ENCODE results near the gene PRR15L.
"Not testable (repeated sequence)": the region's sequence is repeated elsewhere in the genome, so short reads cannot be mapped to it uniquely, and the experiment has no call there.

The PRR15L gene

GRCh38 chr17:47935468-47935867 is 22.2 kb downstream of the PRR15L start:
- DNase-seq (ENCODE audit: low spot score), result not testable (repeated sequence)

GRCh38 chr17:47934856-47935255 is 22.8 kb downstream of the PRR15L start:
- DNase-seq (ENCODE audit: low spot score), result no peak

- DNase-seq (ENCODE audit: low spot score), result no peak
These were observed 25.8 kb downstream of the PRR15L start for GRCh38 chr17:47931848-47932247.

GRCh38 chr17:47929218-47930000 is 28.3 kb downstream of the PRR15L start:
- no peak for DNase-seq (ENCODE audit: low spot score)

GRCh38 chr17:47928415-47928814 is 29.3 kb downstream of the PRR15L start:
- DNase-seq (ENCODE audit: low spot score), result no peak

GRCh38 chr17:47927821-47928400 is 29.8 kb downstream of the PRR15L start:
- DNase-seq (ENCODE audit: low spot score), result no peak

GRCh38 chr17:47925678-47925988 is 32.0 kb downstream of the PRR15L start:
- no peak for DNase-seq (ENCODE audit: low spot score)

GRCh38 chr17:47924785-47925677 is 32.7 kb downstream of the PRR15L start:
- DNase-seq (ENCODE audit: low spot score), result no peak

GRCh38 chr17:47919889-47920288 is 37.8 kb downstream of the PRR15L start:
- not testable (repeated sequence) for DNase-seq (ENCODE audit: low spot score)

- no peak for DNase-seq (ENCODE audit: low spot score)
These were observed 38.7 kb downstream of the PRR15L start for GRCh38 chr17:47918991-47919390.

GRCh38 chr17:47918006-47918405 is 39.7 kb downstream of the PRR15L start:
- DNase-seq (ENCODE audit: low spot score), result no peak

GRCh38 chr17:47917581-47917980 is 40.1 kb downstream of the PRR15L start:
- no peak for DNase-seq (ENCODE audit: low spot score)

- no peak for DNase-seq (ENCODE audit: low spot score)
These were observed 41.0 kb downstream of the PRR15L start for GRCh38 chr17:47916489-47917208.

GRCh38 chr17:47915776-47916398 is 41.8 kb downstream of the PRR15L start:
- DNase-seq (ENCODE audit: low spot score), result no peak

- DNase-seq (ENCODE audit: low spot score), result no peak
These were observed 43.3 kb downstream of the PRR15L start for GRCh38 chr17:47914306-47914948.

GRCh38 chr17:47913050-47913449 is 44.6 kb downstream of the PRR15L start:
- no peak for DNase-seq (ENCODE audit: low spot score)

- DNase-seq (ENCODE audit: low spot score), result no peak
These were observed 49.6 kb downstream of the PRR15L start for GRCh38 chr17:47907932-47908562.

- no peak for DNase-seq (ENCODE audit: low spot score)
These were observed 51.2 kb downstream of the PRR15L start for GRCh38 chr17:47906443-47906842.

GRCh38 chr17:47905221-47905733 is 52.4 kb downstream of the PRR15L start:
- no peak for DNase-seq (ENCODE audit: low spot score)

GRCh38 chr17:47902039-47902744 is 55.5 kb downstream of the PRR15L start:
- DNase-seq (ENCODE audit: low spot score), result no peak
